ENCODE data around the gene EPB41L3.

EPB41L3 gene

GRCh38 chr18:5413447-5413846 lies 130.3 kb downstream of the EPB41L3 start:
- no peak for DNase-seq (ENCODE audit: low spot score)

GRCh38 chr18:5410582-5410981 lies 133.2 kb downstream of the EPB41L3 start:
- no peak for DNase-seq (ENCODE audit: low spot score)

- no peak for DNase-seq (ENCODE audit: low spot score)
These were observed 145.5 kb downstream of the EPB41L3 start for GRCh38 chr18:5398269-5398668.

- no peak for DNase-seq (ENCODE audit: low spot score)
These were observed 146.7 kb downstream of the EPB41L3 start for GRCh38 chr18:5397102-5397501.

- no peak for DNase-seq (ENCODE audit: low spot score)
These were observed 147.8 kb downstream of the EPB41L3 start for GRCh38 chr18:5395860-5396448.

- DNase-seq (ENCODE audit: low spot score): peak; percentile 27
These were observed 150.0 kb downstream of the EPB41L3 start for GRCh38 chr18:5393779-5394178.

GRCh38 chr18:5391409-5391808 lies 152.4 kb downstream of the EPB41L3 start:
- DNase-seq (ENCODE audit: low spot score): no peak

GRCh38 chr18:5389356-5389755 lies 154.4 kb downstream of the EPB41L3 start:
- DNase-seq (ENCODE audit: low spot score): no peak

- no peak for DNase-seq (ENCODE audit: low spot score)
These were observed 154.9 kb downstream of the EPB41L3 start for GRCh38 chr18:5388896-5389295.

GRCh38 chr18:5380586-5380985 lies 163.2 kb downstream of the EPB41L3 start:
- no peak for DNase-seq (ENCODE audit: low spot score)

- DNase-seq (ENCODE audit: low spot score): no peak
These were observed 166.8 kb downstream of the EPB41L3 start for GRCh38 chr18:5376986-5377385.

- no peak for DNase-seq (ENCODE audit: low spot score)
These were observed 173.5 kb downstream of the EPB41L3 start for GRCh38 chr18:5370332-5370731.

- DNase-seq (ENCODE audit: low spot score): no peak
These were observed 174.3 kb downstream of the EPB41L3 start for GRCh38 chr18:5369513-5369912.

- DNase-seq (ENCODE audit: low spot score): no peak
These were observed 178.4 kb downstream of the EPB41L3 start for GRCh38 chr18:5365443-5365842.

GRCh38 chr18:5350636-5351035 lies 193.2 kb downstream of the EPB41L3 start:
- no peak for DNase-seq (ENCODE audit: low spot score)
